BE2C (cell line): ENCODE results near the gene ITPRIP.

Experiments used
- DNase-seq: peaks from one replicate; pipeline ENCODE4 v3.0.0-alpha.2; 2020
- H3K27me3 ChIP-seq: fragments of 250-450 bp; sonication (Bioruptor Pico); 2 replicates; pipeline ENCODE4 v1.5.1; 2020; ENCODE audit warnings: mild to moderate bottlenecking
- H3K36me3 ChIP-seq: fragments of 250-450 bp; sonication (Bioruptor Pico); 2 replicates; pipeline ENCODE4 v1.5.1; 2020; ENCODE audit warnings: mild to moderate bottlenecking
- H3K4me1 ChIP-seq: fragments of 250-450 bp; sonication (Bioruptor Pico); 2 replicates; pipeline ENCODE4 v1.5.1; 2020
- H3K4me3 ChIP-seq: 2 replicates; pipeline ENCODE4 v1.5.1; 2011; ENCODE audit warnings: low read depth, low read length
- H3K9me3 ChIP-seq: fragments of 250-450 bp; sonication (Bioruptor Pico); 2 replicates; pipeline ENCODE4 v1.5.1; 2020
- CTCF ChIP-seq: IDR thresholded peaks from 2 replicates; pipeline ENCODE4 v1.5.1; 2012; ENCODE audit warnings: mild to moderate bottlenecking, low read depth, low read length

ITPRIP gene

GRCh38 chr10:104325436-104326435 is 12.5 kb downstream of the ITPRIP start:
- Histone ChIP-seq H3K4me1 (no peaks in the 10 kb centered on the region), H3K9me3 (no peaks in the 10 kb centered on the region), H3K27me3 (no peaks in the 10 kb centered on the region), H3K36me3 (no peaks in the 10 kb centered on the region), H3K4me3 (no peak overlapping the region)
- no peak for TF ChIP-seq CTCF
- DNase-seq: no peak

DNA sequence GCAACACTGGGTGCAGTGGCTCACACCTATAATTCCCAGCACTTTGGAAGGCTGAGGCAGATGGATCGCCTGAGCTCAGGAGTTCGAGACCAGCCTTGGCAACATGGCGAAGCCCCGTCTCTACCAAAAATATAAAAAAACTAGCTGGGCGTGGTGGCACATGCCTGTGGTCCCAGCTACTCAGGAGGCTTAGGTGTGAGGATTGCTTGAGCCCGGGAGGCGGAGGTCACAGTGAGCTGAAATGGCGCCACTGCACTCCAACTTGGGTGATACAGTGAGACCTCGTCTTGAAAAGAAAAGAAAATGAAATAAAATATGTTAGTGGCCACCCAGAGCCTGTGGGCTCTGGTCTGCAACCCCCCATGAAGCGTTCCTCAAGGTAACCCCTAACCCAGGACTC is 13.3 kb downstream of the ITPRIP start:
- no peaks in the 10 kb centered on the region for H3K9me3 ChIP-seq
- DNase-seq: no peak
- TF ChIP-seq CTCF: no peak
- H3K27me3 ChIP-seq: no peaks in the 10 kb centered on the region
- H3K4me1 ChIP-seq: no peaks in the 10 kb centered on the region
- no peaks in the 10 kb centered on the region for H3K36me3 ChIP-seq
- no peak overlapping the region for H3K4me3 ChIP-seq

- no peaks in the 10 kb centered on the region for H3K27me3 ChIP-seq
- H3K4me1 ChIP-seq: no peaks in the 10 kb centered on the region
- DNase-seq: no peak
- no peak for TF ChIP-seq CTCF
- H3K36me3 ChIP-seq: no peaks in the 10 kb centered on the region
- H3K9me3 ChIP-seq: no peaks in the 10 kb centered on the region
- no peak overlapping the region for H3K4me3 ChIP-seq
Measured at GRCh38 chr10:104324221-104324686, 14.0 kb downstream of the ITPRIP start.

GRCh38 chr10:104323760-104324201 is 14.5 kb downstream of the ITPRIP start:
- no peak overlapping the region for H3K4me3 ChIP-seq
- no peaks in the 10 kb centered on the region for H3K36me3 ChIP-seq
- no peaks in the 10 kb centered on the region for H3K9me3 ChIP-seq
- no peaks in the 10 kb centered on the region for H3K4me1 ChIP-seq
- H3K27me3 ChIP-seq: no peaks in the 10 kb centered on the region
- TF ChIP-seq CTCF: no peak
- no peak for DNase-seq

- Histone ChIP-seq H3K27me3 (no peaks in the 10 kb centered on the region), H3K4me3 (no peak overlapping the region), H3K9me3 (no peaks in the 10 kb centered on the region), H3K36me3 (no peaks in the 10 kb centered on the region), H3K4me1 (no peaks in the 10 kb centered on the region)
- no peak for TF ChIP-seq CTCF
- DNase-seq: no peak
Measured at GRCh38 chr10:104323085-104323484, 15.2 kb downstream of the ITPRIP start.

DNA sequence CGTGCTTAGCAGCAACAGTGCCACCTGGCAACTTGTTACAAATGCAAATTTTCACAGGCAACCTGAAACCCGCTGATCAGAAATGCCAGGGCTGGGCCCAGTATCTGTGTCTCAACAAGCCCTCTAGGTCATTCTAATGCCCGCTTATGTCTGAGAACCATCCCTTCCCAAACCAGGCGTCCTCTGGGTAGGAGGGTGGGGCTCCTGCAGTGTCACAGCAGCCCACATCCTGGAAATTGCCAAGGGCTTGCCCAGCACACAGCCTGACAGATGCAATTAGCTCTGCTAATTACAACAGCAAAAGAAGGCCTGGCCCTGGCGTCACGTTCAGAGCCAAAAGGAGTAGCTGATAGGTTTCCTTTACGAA is 15.9 kb downstream of the ITPRIP start:
- H3K27me3 ChIP-seq: no peaks in the 10 kb centered on the region
- DNase-seq: no peak
- no peaks in the 10 kb centered on the region for H3K4me1 ChIP-seq
- H3K4me3 ChIP-seq: no peak overlapping the region
- no peak for TF ChIP-seq CTCF
- H3K9me3 ChIP-seq: no peaks in the 10 kb centered on the region
- H3K36me3 ChIP-seq: no peaks in the 10 kb centered on the region
